SK-N-SH (cell line): ENCODE results near the gene GABRG3. TPM values are rescaled to one million over a fixed set of nuclear protein-coding genes. Genes with fewer than 3 reads are reported as not detected.

Source experiments
- CTCF ChIA-PET: fragments of 300-600, 350-600 bp; formaldehyde crosslinking; extraction: SDS; loops from one replicate; lab custom pipeline; 2021; lab: Yijun Ruan, JAX
- POLR2A ChIA-PET: fragments of 350-600 bp; sonication (Branson Sonifier 250); formaldehyde crosslinking; extraction: SDS; loops from one replicate; lab custom pipeline; 2020; ENCODE audit warnings: antibody characterized with exemption, inconsistent platforms; lab: Yijun Ruan, JAX
- DNase-seq: peaks from one replicate; pipeline ENCODE4 v3.0.0; 2012
- H2AFZ ChIP-seq: fragments of 200-600 bp; sonication (generic); 2 replicates; pipeline ENCODE4 v1.8.1; 2016; ENCODE audit warnings: antibody characterized with exemption, mild to moderate bottlenecking, low read depth
- H3F3A ChIP-seq: fragments of 200-600 bp; sonication (generic); replicated peaks from 2 replicates; pipeline ENCODE3; 2016; ENCODE audit warnings: antibody characterized with exemption, mild to moderate bottlenecking; ENCODE audit not compliant: insufficient read depth
- H3K27ac ChIP-seq, 2 experiments: fragments of 200-500 bp in 1 of 2; fragments of 200-600 bp in 1 of 2; sonication (Bioruptor generic) in 1 of 2; sonication (generic), shearing (Covaris generic) in 1 of 2; 2 replicates each; pipeline versions ENCODE4 v1.5.1 to v1.6.1; 2014 to 2016; ENCODE audit warnings: low read depth in 2 of 2, inconsistent platforms in 1 of 2, low read length in 1 of 2, mild to moderate bottlenecking in 1 of 2, mixed read lengths in 1 of 2
- H3K27me3 ChIP-seq: fragments of 200-600 bp; sonication (generic), shearing (Covaris generic); 2 replicates; pipeline ENCODE4 v1.6.1; 2016; ENCODE audit warnings: mixed run types; ENCODE audit not compliant: insufficient read depth
- H3K36me3 ChIP-seq, 2 experiments: fragments of 200-500 bp in 1 of 2; fragments of 200-600 bp in 1 of 2; sonication (Bioruptor generic) in 1 of 2; sonication (generic) in 1 of 2; replicated peaks in 1 of 2; 2 replicates each; pipeline versions ENCODE3 to v1.5.1; 2014 to 2016; ENCODE audit warnings: low read length in 1 of 2, mild to moderate bottlenecking in 1 of 2; ENCODE audit not compliant: insufficient read depth in 2 of 2, control insufficient read depth in 1 of 2
- H3K4me1 ChIP-seq, 2 experiments: fragments of 200-500 bp in 1 of 2; fragments of 200-600 bp in 1 of 2; sonication (Bioruptor generic) in 1 of 2; sonication (generic), shearing (Covaris generic) in 1 of 2; 2 replicates each; pipeline versions ENCODE4 v1.5.1 to v1.6.1; 2014 to 2016; ENCODE audit warnings: low read depth in 1 of 2, low read length in 1 of 2, mixed run types in 1 of 2; ENCODE audit not compliant: insufficient read depth in 2 of 2, control insufficient read depth in 1 of 2
- H3K4me2 ChIP-seq: fragments of 200-600 bp; sonication (generic), shearing (Covaris generic); 2 replicates; pipeline ENCODE4 v1.6.1; 2017; ENCODE audit warnings: mixed run types
- H3K4me3 ChIP-seq, 2 experiments: fragments of 200-500 bp in 1 of 2; fragments of 200-600 bp in 1 of 2; sonication (Bioruptor generic) in 1 of 2; sonication (generic), shearing (Covaris generic) in 1 of 2; 2 replicates each; pipeline versions ENCODE4 v1.5.1 to v1.8.1; 2014 to 2016; ENCODE audit warnings: low read depth in 2 of 2, inconsistent platforms in 1 of 2, low read length in 1 of 2, mild to moderate bottlenecking in 1 of 2, mixed read lengths in 1 of 2, moderate library complexity in 1 of 2
- H3K79me2 ChIP-seq: fragments of 200-600 bp; sonication (generic); 2 replicates; pipeline ENCODE4 v1.8.1; 2017; ENCODE audit warnings: mild to moderate bottlenecking; ENCODE audit not compliant: insufficient read depth
- H3K9ac ChIP-seq: fragments of 200-600 bp; sonication (generic); 2 replicates; pipeline ENCODE4 v1.6.1; 2017; ENCODE audit warnings: mixed run types
- H3K9me2 ChIP-seq: fragments of 200-600 bp; sonication (generic); 2 replicates; pipeline ENCODE4 v1.6.1; 2017; ENCODE audit warnings: mixed run types
- H3K9me3 ChIP-seq: fragments of 200-600 bp; sonication (generic); 2 replicates; pipeline ENCODE4 v1.6.1; 2017; ENCODE audit warnings: mixed run types, mild to moderate bottlenecking, moderate library complexity
- H4K20me1 ChIP-seq: fragments of 200-600 bp; sonication (generic); 2 replicates; pipeline ENCODE4 v1.6.1; 2017; ENCODE audit warnings: mild to moderate bottlenecking, mixed run types; ENCODE audit not compliant: insufficient read depth
- FOSL2 ChIP-seq: IDR thresholded peaks from 2 replicates; pipeline ENCODE4 v1.4.0; 2012; ENCODE audit warnings: low read depth, mild to moderate bottlenecking, moderate library complexity, borderline replicate concordance
- GABPA ChIP-seq: IDR thresholded peaks from 2 replicates; pipeline ENCODE4 v1.4.0; 2012; ENCODE audit warnings: low read depth, mild to moderate bottlenecking
- NFIC ChIP-seq: IDR thresholded peaks from 2 replicates; pipeline ENCODE4 v1.4.0; 2012; ENCODE audit warnings: borderline replicate concordance
- POLR2AphosphoS5 ChIP-seq: IDR thresholded peaks from 2 replicates; pipeline ENCODE4 v1.6.1; 2012; ENCODE audit warnings: low read depth, low read length
- RCOR1 ChIP-seq: fragments of 150-350 bp; IDR thresholded peaks from 2 replicates; pipeline ENCODE4 v1.6.1; 2017; ENCODE audit warnings: antibody characterized with exemption, low read length
- RFX5 ChIP-seq: IDR thresholded peaks from 2 replicates; pipeline ENCODE4 v1.6.1; 2012; ENCODE audit warnings: mild to moderate bottlenecking, improper control_type of control experiment, low read length
- RXRA ChIP-seq: IDR thresholded peaks from 2 replicates; pipeline ENCODE4 v1.4.0; 2012; ENCODE audit warnings: low read depth, mild to moderate bottlenecking, borderline replicate concordance
- SMC3 ChIP-seq: IDR thresholded peaks from 2 replicates; pipeline ENCODE4 v1.6.1; 2012; ENCODE audit warnings: low read depth, low read length, improper control_type of control experiment
- TEAD4 ChIP-seq: IDR thresholded peaks from 2 replicates; pipeline ENCODE4 v1.4.0; 2012; ENCODE audit warnings: mild to moderate bottlenecking, borderline replicate concordance; ENCODE audit not compliant: insufficient read depth
- YY1 ChIP-seq: IDR thresholded peaks from 2 replicates; pipeline ENCODE4 v1.4.0; 2012; ENCODE audit warnings: low read depth, mild to moderate bottlenecking
- WGBS: methylation state at CpG from one replicate; pipeline ENCODE4 v1.1.6; 2017; ENCODE audit warnings: low lambda C conversion rate; 5-methylcytosine and 5-hydroxymethylcytosine counted together
- polyA plus RNA-seq, 3 experiments: library from polyadenylated mRNA; depleted of rRNA; stranded (reverse); fragments of >200 nt; gene quantifications; 2 replicates each; pipeline ENCODE4 v1.2.3, GENCODE V29; 2012
- TF ChIP-seq, protein P1 (sequence below): fragments of 200-600 bp; sonication (generic); IDR thresholded peaks from 2 replicates; pipeline ENCODE4 v1.6.1; 2017; ENCODE audit warnings: antibody characterized with exemption, mild to moderate bottlenecking, moderate library complexity
- TF ChIP-seq, protein P2 (sequence below): fragments of 150-350 bp; IDR thresholded peaks from 2 replicates; pipeline ENCODE4 v1.6.1; 2017; ENCODE audit warnings: antibody characterized with exemption, low read length, low read depth, borderline replicate concordance
- TF ChIP-seq, protein P3 (sequence below): IDR thresholded peaks from 2 replicates; pipeline ENCODE4 v1.4.0; 2012; ENCODE audit warnings: low read depth, borderline replicate concordance
- TF ChIP-seq, protein P4 (sequence below): fragments of 150-350 bp; IDR thresholded peaks from 2 replicates; pipeline ENCODE4 v1.6.1; 2016; ENCODE audit warnings: mild to moderate bottlenecking, low read depth, low read length
- TF ChIP-seq, protein P5 (sequence below): IDR thresholded peaks from 2 replicates; pipeline ENCODE4 v1.6.1; 2012; ENCODE audit warnings: mild to moderate bottlenecking, low read depth, low read length, moderate library complexity
- TF ChIP-seq, protein P6 (sequence below): IDR thresholded peaks from 2 replicates; pipeline ENCODE4 v1.4.0; 2012; ENCODE audit warnings: low read depth

Gene GABRG3
- polyA plus RNA-seq, 1 of the 3 experiments (the other 2 are of a cell fraction) = not detected

DNA sequence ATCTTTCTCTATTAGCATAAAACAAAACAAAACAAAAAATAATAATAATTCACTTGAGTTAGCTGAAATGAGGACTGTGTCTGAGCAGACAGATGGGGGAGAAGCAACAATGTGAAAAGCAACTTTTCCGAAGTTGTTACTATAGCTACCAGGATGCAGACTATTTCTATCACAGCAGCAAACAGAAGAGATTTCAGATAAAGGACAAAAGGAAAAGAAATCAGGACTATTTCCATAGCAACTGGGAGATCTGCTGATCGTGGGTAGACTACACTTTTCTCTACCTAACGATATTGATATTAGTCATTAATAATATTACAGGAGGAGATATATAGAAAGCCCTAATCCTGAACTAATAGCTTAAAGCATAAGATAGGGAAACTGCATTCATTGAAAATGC is 321.7 kb downstream of the GABRG3 start:
- 15% methylated on average over 3 of the region's 3 CpGs for WGBS
- Histone ChIP-seq H3K9me3 (no peaks in the 10 kb centered on the region), H3K27me3 (no peaks in the 10 kb centered on the region)

More for the DNA sequence above, 321.7 kb downstream of the GABRG3 start:
- Histone ChIP-seq H3K4me1 (no peaks in the 10 kb centered on the region), H3K9ac (no peak overlapping the region), H3K36me3 (no peaks in the 10 kb centered on the region), H3K4me2 (no peak overlapping the region), H3K27ac (no peak overlapping the region), H3K4me3 (no peak overlapping the region), H4K20me1 (no peaks in the 10 kb centered on the region), H3K79me2 (no peaks in the 10 kb centered on the region), H3K9me2 (no peaks in the 10 kb centered on the region), H2AFZ (no peak overlapping the region), H3F3A (no peaks in the 10 kb centered on the region)
- CTCF ChIA-PET = no interaction called here
- TF ChIP-seq POLR2AphosphoS5 (no peak), RFX5 (no peak), FOSL2 (no peak), NFIC (no peak), TEAD4 (no peak), RCOR1 (no peak), YY1 (no peak), RXRA (no peak), GABPA (no peak), SMC3 (no peak)
- TF ChIP-seq, protein P1, sequence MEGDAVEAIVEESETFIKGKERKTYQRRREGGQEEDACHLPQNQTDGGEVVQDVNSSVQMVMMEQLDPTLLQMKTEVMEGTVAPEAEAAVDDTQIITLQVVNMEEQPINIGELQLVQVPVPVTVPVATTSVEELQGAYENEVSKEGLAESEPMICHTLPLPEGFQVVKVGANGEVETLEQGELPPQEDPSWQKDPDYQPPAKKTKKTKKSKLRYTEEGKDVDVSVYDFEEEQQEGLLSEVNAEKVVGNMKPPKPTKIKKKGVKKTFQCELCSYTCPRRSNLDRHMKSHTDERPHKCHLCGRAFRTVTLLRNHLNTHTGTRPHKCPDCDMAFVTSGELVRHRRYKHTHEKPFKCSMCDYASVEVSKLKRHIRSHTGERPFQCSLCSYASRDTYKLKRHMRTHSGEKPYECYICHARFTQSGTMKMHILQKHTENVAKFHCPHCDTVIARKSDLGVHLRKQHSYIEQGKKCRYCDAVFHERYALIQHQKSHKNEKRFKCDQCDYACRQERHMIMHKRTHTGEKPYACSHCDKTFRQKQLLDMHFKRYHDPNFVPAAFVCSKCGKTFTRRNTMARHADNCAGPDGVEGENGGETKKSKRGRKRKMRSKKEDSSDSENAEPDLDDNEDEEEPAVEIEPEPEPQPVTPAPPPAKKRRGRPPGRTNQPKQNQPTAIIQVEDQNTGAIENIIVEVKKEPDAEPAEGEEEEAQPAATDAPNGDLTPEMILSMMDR = no peak
- TF ChIP-seq, protein P2, sequence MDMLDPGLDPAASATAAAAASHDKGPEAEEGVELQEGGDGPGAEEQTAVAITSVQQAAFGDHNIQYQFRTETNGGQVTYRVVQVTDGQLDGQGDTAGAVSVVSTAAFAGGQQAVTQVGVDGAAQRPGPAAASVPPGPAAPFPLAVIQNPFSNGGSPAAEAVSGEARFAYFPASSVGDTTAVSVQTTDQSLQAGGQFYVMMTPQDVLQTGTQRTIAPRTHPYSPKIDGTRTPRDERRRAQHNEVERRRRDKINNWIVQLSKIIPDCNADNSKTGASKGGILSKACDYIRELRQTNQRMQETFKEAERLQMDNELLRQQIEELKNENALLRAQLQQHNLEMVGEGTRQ = no peak
- TF ChIP-seq, protein P3, sequence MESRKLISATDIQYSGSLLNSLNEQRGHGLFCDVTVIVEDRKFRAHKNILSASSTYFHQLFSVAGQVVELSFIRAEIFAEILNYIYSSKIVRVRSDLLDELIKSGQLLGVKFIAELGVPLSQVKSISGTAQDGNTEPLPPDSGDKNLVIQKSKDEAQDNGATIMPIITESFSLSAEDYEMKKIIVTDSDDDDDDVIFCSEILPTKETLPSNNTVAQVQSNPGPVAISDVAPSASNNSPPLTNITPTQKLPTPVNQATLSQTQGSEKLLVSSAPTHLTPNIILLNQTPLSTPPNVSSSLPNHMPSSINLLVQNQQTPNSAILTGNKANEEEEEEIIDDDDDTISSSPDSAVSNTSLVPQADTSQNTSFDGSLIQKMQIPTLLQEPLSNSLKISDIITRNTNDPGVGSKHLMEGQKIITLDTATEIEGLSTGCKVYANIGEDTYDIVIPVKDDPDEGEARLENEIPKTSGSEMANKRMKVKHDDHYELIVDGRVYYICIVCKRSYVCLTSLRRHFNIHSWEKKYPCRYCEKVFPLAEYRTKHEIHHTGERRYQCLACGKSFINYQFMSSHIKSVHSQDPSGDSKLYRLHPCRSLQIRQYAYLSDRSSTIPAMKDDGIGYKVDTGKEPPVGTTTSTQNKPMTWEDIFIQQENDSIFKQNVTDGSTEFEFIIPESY = no peak
- TF ChIP-seq, protein P4, sequence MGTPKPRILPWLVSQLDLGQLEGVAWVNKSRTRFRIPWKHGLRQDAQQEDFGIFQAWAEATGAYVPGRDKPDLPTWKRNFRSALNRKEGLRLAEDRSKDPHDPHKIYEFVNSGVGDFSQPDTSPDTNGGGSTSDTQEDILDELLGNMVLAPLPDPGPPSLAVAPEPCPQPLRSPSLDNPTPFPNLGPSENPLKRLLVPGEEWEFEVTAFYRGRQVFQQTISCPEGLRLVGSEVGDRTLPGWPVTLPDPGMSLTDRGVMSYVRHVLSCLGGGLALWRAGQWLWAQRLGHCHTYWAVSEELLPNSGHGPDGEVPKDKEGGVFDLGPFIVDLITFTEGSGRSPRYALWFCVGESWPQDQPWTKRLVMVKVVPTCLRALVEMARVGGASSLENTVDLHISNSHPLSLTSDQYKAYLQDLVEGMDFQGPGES = no peak
- TF ChIP-seq, protein P5, sequence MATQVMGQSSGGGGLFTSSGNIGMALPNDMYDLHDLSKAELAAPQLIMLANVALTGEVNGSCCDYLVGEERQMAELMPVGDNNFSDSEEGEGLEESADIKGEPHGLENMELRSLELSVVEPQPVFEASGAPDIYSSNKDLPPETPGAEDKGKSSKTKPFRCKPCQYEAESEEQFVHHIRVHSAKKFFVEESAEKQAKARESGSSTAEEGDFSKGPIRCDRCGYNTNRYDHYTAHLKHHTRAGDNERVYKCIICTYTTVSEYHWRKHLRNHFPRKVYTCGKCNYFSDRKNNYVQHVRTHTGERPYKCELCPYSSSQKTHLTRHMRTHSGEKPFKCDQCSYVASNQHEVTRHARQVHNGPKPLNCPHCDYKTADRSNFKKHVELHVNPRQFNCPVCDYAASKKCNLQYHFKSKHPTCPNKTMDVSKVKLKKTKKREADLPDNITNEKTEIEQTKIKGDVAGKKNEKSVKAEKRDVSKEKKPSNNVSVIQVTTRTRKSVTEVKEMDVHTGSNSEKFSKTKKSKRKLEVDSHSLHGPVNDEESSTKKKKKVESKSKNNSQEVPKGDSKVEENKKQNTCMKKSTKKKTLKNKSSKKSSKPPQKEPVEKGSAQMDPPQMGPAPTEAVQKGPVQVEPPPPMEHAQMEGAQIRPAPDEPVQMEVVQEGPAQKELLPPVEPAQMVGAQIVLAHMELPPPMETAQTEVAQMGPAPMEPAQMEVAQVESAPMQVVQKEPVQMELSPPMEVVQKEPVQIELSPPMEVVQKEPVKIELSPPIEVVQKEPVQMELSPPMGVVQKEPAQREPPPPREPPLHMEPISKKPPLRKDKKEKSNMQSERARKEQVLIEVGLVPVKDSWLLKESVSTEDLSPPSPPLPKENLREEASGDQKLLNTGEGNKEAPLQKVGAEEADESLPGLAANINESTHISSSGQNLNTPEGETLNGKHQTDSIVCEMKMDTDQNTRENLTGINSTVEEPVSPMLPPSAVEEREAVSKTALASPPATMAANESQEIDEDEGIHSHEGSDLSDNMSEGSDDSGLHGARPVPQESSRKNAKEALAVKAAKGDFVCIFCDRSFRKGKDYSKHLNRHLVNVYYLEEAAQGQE = no peak
- TF ChIP-seq, protein P6, sequence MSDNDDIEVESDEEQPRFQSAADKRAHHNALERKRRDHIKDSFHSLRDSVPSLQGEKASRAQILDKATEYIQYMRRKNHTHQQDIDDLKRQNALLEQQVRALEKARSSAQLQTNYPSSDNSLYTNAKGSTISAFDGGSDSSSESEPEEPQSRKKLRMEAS = no peak
- DNase-seq = no peak
- POLR2A ChIA-PET = no interaction called here
